HG03159 (cell line): ENCODE measurements around the gene GAB4.
"Not testable (repeated sequence)": the region's sequence is repeated elsewhere in the genome, so short reads cannot be mapped to it uniquely, and the experiment has no call there.

ENCODE experiments used
- ATAC-seq: cut with Tn5 transposase; IDR thresholded peaks from one replicate; pipeline ENCODE4 v1.9.1; 2021; ENCODE audit warnings: mild to moderate bottlenecking, moderate library complexity; ENCODE audit not compliant: unreplicated experiment

GAB4 gene

GRCh38 chr22:16960220-16960883 is 47.7 kb downstream of the GAB4 start:
- ATAC-seq: no peak

DNA sequence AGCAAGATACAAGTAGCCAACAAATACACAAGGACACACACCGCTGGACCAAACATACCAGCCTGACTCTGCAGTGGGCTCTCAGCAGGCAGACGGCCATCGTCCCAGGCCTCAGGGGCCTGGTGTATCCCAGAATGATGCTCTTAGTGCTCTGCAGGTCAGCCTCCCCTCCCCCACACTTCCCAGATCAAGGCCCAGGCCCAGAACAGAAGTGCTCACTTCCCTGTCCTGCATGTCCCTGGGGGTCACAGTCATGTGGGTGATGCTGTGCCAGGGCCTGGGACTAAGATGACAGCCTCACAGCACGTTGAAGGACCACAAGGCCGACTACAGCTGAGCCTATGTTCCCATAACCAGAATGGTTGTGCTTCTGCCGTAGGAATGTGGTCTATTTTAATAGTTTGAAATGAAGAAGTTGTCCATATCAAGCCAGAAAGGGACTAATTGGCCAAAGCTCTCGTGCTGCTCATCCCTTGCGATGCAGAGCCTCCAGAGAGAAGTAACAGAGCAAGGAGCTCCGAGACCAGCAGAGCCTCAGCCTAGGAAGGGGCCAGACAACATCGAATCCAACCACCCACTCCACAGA is 48.6 kb downstream of the GAB4 start:
- no peak for ATAC-seq

DNA sequence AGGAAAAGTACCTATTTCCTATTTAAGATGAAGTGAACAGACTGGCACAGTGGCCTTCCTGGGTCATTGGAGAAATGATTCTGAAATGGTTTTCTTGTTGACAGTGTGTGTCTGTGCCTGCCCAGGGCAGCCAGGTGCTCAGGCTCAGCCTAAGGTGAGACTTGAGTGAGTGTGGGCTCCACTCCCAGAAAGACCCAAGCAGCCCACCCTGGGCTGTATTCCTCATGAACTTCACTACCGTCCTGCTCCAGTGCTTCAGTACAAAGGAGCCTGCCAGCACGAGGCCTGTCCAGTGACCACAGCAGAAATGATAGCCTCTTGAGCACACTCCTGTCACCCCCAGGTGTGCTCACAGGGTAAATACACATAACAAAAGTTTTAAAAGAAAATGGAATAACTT is 49.5 kb downstream of the GAB4 start:
- no peak for ATAC-seq

DNA sequence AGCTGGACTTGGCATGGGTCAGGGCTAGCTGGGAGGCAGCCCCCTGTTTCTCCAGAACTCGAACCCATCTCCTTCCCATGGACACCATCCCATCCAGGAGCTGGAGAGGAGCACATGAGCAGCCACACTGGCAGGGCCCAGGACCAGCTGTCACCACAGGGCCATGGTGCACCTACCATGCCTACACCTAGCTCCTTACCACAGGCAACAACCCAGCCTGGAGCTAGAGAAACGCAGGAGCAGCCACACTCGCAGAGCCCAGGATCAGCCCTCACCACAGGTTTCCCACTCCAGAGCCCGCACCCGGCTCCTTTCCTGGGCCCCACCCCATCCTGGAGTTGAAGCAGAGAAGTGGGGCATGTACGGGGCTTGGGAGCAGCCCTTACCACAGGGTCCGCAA is 50.2 kb downstream of the GAB4 start:
- no peak for ATAC-seq

- no peak for ATAC-seq
These were observed 51.7 kb downstream of the GAB4 start for GRCh38 chr22:16956290-16956689.

DNA sequence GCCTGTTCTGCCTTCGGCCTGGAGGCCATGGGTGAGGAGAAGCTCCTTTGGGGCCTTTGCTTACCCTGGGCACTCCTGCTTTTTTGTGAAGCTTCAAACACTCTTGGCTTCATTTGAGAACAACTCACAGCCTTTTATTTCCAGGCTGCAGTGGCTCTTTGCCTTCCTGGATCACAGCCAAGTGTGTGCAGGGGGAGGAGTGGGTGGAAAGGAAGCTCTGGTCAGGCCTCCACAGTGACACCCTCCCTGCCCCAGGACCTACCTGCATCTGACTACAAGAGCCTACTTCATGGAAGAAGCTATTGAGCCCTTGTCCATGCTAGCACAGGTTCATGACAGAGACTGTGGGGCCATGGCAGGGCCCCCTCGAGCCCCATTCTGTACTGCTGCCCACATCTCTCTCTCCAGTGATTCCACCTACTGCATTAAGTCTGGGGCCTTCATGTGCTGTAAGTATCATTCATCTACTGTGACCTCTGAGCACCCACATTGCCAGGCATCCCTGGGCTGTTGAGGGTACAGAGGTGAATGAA is 52.3 kb downstream of the GAB4 start:
- no peak for ATAC-seq

GRCh38 chr22:16955081-16955480 is 52.9 kb downstream of the GAB4 start:
- ATAC-seq: no peak

DNA sequence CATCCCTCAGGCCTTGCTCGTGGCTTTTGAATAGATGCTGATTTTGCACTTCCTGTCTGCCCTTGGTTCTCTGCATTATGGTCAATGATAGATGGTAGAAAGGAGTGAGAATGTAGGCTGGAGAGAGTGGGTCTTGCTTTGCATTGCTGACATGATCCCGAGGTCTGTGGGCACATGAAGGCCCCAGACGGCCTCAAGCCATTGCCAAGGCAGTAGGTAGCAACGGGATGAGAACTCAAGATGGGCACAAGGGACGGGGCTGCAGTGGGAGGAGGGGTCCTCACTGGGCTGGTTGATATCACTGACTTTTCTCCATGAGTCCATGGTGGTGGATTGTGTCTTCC is 54.0 kb downstream of the GAB4 start:
- no peak for ATAC-seq

DNA sequence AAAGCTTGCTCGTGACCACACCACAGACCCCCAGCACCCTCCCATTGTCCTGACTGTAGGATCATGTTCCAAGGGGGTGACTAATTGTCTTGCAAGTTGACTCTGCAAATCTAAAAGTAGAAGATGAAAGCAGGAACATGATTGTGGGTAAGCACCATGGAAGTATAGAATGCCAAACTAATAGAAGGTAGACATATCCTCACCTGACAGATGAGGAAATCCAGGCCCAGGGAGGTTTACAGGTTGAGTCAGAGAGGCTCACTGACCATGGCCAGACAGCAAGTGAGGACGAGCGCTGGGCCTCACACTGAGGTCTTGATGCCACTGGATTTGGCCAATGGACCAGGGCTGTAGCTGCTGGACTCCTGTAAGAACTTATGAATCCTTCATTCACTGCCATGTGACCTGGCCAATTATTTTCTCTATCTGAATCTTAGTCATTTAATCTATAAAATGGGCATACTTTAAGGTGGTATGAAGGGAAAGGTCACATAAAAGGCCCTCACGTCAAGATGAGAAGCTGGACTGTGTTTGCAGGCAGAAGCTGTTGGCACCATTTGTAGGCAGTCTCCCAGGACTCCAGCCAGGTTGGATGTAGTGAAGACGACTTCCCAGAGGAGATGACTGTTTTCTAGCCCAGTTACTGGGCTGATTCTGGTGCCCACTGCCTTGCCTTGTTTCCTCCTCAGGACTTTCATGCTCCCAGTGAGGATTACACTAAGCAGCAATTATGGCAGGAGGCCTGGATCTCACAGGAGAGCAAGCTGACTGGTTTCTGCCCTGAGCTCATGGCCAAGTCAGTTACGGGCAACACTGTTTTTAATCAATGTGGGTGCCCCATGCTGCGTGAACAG is 54.6 kb downstream of the GAB4 start:
- ATAC-seq: no peak

- ATAC-seq: no peak
These were observed 58.5 kb downstream of the GAB4 start for GRCh38 chr22:16949561-16949960.

DNA sequence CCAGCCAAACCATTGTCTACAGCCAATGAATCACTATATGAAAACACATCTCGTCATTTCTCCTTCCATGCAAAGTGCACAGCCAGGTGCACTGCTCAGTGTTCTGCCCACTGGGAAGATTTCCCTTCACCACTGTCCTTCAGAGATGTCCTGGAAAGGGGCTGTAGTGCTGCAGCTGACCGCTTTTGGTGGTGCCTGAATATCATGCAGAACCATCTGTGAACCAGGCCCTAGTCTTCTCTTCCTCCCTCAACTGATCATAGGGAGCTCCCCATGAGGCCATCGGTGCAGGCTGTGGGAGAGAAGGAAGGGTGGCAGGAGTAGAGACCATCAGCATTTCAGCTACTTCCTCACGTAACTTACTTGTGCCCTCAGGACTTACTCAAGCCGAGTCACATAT is 70.2 kb downstream of the GAB4 start:
- ATAC-seq: no peak

- ATAC-seq: not testable (repeated sequence)
These were observed 70.8 kb downstream of the GAB4 start for GRCh38 chr22:16937209-16937608.

DNA sequence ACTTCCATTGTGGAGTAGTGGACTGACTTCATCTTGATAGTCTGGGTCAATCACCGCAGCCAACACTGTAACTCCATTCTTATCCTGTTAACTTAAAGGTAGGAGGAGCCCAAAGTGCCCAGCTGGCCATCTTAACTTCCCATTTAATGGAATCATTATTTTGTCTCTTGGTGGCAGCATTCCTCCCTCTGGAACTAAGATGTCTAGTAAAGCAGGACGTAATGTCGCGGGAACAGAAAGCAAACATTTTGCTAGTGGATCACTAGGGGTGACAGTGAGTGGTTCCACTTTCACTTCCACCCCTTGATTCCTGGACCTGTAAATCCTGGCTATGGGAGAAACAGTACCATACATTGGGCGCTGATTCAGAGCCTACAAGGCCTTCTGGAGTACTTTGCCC is 71.4 kb downstream of the GAB4 start:
- ATAC-seq: no peak

GRCh38 chr22:16935209-16935608 is 72.8 kb downstream of the GAB4 start:
- no peak for ATAC-seq

GRCh38 chr22:16933291-16934282 is 74.4 kb downstream of the GAB4 start:
- no peak for ATAC-seq

DNA sequence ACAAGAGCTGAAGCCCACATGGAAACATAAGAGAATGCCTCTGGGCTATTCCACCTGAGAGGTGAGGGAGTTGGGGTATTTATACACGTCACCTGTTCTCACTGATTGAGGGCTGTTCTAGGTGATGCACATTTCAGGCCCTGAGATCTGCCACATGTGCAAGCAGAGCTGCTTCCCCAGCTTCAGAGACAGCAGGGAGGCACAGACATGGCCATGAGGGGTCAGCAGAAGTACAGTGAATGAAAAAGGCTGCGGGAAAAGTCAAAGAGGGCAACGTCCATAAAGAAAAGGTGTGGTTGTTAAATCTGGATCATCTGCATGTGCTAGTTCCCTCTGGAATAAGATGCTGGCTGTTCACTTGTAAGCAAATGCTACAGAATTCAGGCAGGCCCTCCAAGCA is 75.4 kb downstream of the GAB4 start:
- ATAC-seq: no peak

GRCh38 chr22:16925407-16925966 is 82.5 kb downstream of the GAB4 start:
- ATAC-seq: no peak

DNA sequence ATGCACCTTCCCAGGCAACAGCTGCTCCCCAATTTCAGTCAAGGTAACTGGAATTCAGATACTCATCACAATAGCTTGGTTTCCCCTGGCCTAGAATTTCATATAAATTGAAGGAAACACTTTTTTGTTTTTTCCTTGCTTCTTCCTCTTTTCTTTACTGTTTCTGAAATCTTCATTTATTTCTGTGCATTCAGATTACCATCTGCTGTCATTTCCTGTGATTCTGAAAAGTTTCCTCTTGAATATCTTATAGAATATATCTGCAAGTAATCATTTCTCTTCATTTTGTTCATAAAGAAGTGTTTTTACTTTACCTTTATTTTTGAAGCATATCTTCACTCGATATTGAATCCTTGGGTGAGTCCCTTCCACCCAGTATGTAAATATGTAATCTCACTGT is 85.3 kb downstream of the GAB4 start:
- ATAC-seq: no peak

DNA sequence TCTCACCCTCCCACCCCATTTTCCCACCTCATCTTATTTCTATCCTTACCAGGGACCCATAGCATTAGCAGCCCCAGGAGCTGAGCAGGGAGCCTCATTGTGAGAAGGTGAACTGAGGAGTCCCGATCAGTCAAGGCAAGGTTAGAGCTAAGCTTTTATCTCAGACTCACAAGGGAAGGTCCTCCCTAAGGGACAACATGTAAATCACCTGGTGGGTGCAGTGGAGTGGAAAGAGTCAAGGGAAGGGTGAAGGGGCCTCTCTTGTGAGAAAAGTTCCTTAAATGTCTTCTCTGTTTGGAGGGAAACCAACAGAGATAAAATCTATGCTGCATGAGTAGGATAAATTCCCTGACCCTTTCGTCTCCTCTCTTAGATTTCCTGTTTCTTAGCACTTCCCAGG is 85.9 kb downstream of the GAB4 start:
- ATAC-seq: no peak
